Nephron (organoid): ENCODE results near the gene AP2A2.

ENCODE experiments used
- H3K27ac Mint-ChIP-seq, 3 experiments: 2 replicates each; pipeline ENCODE4 v1.8.0; 2020; ENCODE audit warnings: mixed read lengths in 3 of 3, mild to moderate bottlenecking in 2 of 3, moderate library complexity in 1 of 3
- H3K27me3 Mint-ChIP-seq: 2 replicates; pipeline ENCODE4 v1.8.0; 2021; ENCODE audit warnings: low read depth, mild to moderate bottlenecking, moderate library complexity, mixed read lengths
- H3K36me3 Mint-ChIP-seq: 2 replicates; pipeline ENCODE4 v1.8.0; 2020; ENCODE audit warnings: low read depth, mixed read lengths
- H3K4me1 Mint-ChIP-seq: 2 replicates; pipeline ENCODE4 v1.8.0; 2020; ENCODE audit warnings: mixed read lengths
- H3K4me3 Mint-ChIP-seq, 3 experiments: 2 replicates each; pipeline ENCODE4 v1.8.0; 2020; ENCODE audit warnings: mild to moderate bottlenecking in 3 of 3, mixed read lengths in 3 of 3, moderate library complexity in 2 of 3
- H3K9me3 Mint-ChIP-seq: 2 replicates; pipeline ENCODE4 v1.8.0; 2020; ENCODE audit warnings: mixed read lengths
- TF ChIP-seq, protein P1 (sequence below), 3 experiments: fragments of 200-600 bp; sonication (generic); IDR thresholded peaks; one replicate each; pipeline ENCODE4 v1.5.0; 2021; ENCODE audit warnings: antibody characterized with exemption in 3 of 3; ENCODE audit not compliant: unreplicated experiment in 3 of 3

The AP2A2 gene

DNA sequence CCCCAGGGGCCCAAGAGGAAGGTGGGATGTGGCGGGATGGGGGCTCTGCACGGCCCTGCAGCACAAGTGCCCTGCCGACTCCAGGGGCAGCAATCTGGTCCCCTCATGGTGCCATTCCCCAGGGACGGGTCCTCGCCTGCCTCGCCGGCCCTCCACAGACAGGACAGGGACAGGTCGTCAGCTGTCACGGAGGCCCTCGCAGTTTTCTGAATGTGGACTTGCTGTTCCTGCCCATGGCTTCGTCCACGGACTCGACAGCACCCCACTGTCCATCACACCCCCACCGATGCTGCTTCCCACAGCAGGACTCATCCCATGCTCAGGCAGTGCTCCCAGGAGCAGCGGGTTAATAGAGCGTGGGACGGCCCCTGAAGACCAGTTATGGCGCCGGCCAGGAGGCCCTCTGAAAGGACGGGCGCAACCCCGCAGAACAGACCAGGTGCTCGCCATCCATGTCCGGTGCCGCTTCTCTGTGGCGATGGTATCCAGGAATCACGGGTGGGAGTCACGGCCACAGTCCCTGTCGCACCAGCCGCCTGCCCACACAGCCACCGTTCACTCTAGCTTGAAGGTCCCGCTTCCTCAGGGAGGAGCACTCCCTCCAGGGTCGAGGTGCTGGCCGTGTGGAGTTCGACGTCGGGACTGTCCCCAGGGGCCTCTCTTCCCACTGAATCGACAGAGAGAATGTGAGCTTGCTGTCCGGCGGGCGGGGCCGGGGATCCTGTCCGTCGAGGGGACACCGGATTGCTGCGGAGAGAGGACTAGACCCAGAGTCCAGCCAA is 130.5 kb downstream of the AP2A2 start:
- H3K27ac Mint-ChIP-seq, result no peak overlapping the region
- no peak overlapping the region for H3K4me3 Mint-ChIP-seq
- H3K9me3 Mint-ChIP-seq, result no peaks in the 10 kb centered on the region
- no peaks in the 10 kb centered on the region for H3K4me1 Mint-ChIP-seq
- H3K36me3 Mint-ChIP-seq, result no peaks in the 10 kb centered on the region
- TF ChIP-seq, protein P1, sequence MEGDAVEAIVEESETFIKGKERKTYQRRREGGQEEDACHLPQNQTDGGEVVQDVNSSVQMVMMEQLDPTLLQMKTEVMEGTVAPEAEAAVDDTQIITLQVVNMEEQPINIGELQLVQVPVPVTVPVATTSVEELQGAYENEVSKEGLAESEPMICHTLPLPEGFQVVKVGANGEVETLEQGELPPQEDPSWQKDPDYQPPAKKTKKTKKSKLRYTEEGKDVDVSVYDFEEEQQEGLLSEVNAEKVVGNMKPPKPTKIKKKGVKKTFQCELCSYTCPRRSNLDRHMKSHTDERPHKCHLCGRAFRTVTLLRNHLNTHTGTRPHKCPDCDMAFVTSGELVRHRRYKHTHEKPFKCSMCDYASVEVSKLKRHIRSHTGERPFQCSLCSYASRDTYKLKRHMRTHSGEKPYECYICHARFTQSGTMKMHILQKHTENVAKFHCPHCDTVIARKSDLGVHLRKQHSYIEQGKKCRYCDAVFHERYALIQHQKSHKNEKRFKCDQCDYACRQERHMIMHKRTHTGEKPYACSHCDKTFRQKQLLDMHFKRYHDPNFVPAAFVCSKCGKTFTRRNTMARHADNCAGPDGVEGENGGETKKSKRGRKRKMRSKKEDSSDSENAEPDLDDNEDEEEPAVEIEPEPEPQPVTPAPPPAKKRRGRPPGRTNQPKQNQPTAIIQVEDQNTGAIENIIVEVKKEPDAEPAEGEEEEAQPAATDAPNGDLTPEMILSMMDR (IDR thresholded peaks at IDR 0.05; ENCODE audit: unreplicated experiment in 3 of 3), result no peak
- H3K27me3 Mint-ChIP-seq, result peaks cover 12% of the 10 kb centered on the region

DNA sequence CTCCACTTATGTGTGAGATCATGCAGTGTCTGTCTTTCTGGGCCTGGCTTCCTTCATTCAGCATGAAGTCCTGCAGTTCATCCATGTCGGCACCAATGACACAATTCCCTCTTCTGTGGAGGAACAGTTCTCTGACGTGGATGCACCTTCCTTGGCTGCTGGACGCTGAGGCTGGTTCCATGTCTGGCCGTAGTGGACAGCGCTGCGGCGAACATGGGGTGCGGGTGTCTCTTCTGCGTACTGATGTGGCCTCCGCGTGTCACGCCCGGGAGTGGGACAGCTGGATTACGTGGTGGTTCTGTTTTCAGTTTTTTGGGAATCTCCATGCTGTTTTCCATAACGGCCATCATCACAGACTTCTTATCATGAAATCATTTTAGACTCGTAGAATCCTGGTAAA is 132.1 kb downstream of the AP2A2 start:
- no peaks in the 10 kb centered on the region for H3K4me1 Mint-ChIP-seq
- H3K27ac Mint-ChIP-seq, result no peak overlapping the region
- H3K36me3 Mint-ChIP-seq, result peaks cover 3% of the 10 kb centered on the region
- peaks cover 11% of the 10 kb centered on the region for H3K9me3 Mint-ChIP-seq
- H3K4me3 Mint-ChIP-seq, result no peak overlapping the region
- TF ChIP-seq, protein P1 (IDR thresholded peaks at IDR 0.05; ENCODE audit: unreplicated experiment in 3 of 3), result no peak
- H3K27me3 Mint-ChIP-seq, result peaks cover 16% of the 10 kb centered on the region

DNA sequence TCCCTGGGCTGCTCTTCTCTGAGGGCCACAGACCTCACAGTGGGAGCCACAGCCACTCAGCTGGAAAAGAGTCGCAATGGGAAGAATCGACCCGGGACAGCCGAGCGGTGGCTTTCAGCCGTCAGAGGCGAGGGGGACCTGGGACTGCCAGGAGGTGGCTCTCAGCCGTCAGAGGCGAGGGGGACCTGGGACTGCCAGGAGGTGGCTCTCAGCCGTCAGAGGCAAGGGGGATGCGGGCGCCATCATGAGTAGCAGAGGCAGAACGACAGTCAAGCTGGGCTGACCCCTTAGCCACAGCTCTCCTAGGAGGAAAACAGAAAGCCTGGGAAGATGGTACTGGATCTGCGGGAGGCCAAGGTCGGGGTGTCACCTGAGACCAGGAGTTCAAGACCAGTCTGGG is 134.1 kb downstream of the AP2A2 start:
- peaks cover 17% of the 10 kb centered on the region for H3K9me3 Mint-ChIP-seq
- TF ChIP-seq, protein P1 (IDR thresholded peaks at IDR 0.05; ENCODE audit: unreplicated experiment in 3 of 3), result no peak
- no peak overlapping the region for H3K4me3 Mint-ChIP-seq
- peaks cover 3% of the 10 kb centered on the region for H3K36me3 Mint-ChIP-seq
- H3K4me1 Mint-ChIP-seq, result no peaks in the 10 kb centered on the region
- peaks cover 19% of the 10 kb centered on the region for H3K27me3 Mint-ChIP-seq
- no peak overlapping the region for H3K27ac Mint-ChIP-seq

DNA sequence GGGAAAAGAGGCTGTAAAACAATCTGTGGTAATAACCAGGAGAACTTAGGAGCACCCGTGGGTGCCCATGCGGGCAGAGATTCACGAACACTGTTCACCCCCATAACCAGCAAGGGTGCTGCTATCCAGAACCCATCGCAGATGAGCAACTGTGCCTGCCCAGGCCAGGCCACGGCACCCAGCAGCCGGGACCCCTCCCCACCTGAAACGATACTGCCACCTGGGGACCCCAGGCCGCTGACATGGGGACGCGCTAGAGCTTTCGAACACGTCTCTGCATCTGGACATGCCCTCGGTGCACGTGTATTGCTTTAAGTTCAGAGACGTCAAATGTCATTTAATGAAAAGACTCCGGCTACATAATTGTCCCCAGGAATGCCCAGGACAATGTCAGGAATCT is 134.7 kb downstream of the AP2A2 start:
- Mint-ChIP-seq H3K4me1 (no peaks in the 10 kb centered on the region), H3K4me3 (no peak overlapping the region), H3K27ac (no peak overlapping the region), H3K9me3 (peaks cover 17% of the 10 kb centered on the region), H3K36me3 (peaks cover 3% of the 10 kb centered on the region), H3K27me3 (peaks cover 19% of the 10 kb centered on the region)
- TF ChIP-seq, protein P1 (IDR thresholded peaks at IDR 0.05; ENCODE audit: unreplicated experiment in 3 of 3), result no peak

DNA sequence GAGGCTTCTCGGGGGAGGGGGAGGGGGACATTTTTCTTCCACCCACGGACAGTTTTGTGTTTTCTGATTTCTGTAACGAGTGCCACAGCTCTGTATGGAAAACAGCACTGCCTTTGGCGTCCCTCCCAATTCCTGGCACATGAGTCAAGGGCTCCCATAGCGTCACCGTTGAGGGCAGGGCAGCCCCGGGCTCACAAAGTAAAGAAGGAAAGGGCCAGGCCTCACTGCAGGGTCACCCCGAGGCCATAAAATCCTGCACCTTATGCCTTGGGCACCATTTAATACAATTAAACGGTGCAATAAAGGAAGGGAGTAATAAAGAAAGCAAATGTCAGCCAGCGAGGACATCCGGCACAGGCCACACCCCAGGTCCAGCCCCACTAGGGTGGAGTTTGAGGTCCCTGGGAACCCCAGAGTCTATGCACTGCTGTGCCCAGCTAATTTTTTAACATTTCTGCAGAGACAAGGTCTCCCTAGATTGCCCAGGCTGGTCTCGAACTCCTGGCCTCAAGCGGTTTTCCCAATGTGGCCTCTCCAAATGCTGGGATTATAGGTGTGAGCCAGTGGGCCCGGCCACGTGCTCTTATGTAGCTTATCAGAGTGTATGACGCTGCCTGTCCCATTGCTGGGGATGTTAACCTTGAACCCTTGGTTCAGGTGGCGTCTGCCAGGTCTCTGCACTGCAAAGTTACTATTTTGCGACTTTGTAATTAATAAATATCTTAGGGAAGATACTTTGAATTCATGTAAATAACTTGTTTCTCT is 135.4 kb downstream of the AP2A2 start:
- Mint-ChIP-seq H3K27me3 (peaks cover 15% of the 10 kb centered on the region), H3K9me3 (peaks cover 17% of the 10 kb centered on the region), H3K4me3 (no peak overlapping the region), H3K27ac (no peak overlapping the region), H3K4me1 (no peaks in the 10 kb centered on the region), H3K36me3 (peaks cover 3% of the 10 kb centered on the region)
- TF ChIP-seq, protein P1 (IDR thresholded peaks at IDR 0.05; ENCODE audit: unreplicated experiment in 3 of 3), result no peak
